COLO829 (cell line): ENCODE measurements around the gene PER3.

ENCODE experiments used
- DNase-seq: peaks from one replicate; pipeline ENCODE4 v3.0.0; 2012; ENCODE audit warnings: low spot score

Gene PER3

GRCh38 chr1:7839526-7839925 is 55.4 kb downstream of the PER3 start:
- no peak for DNase-seq

GRCh38 chr1:7842517-7842916 is 58.4 kb downstream of the PER3 start:
- no peak for DNase-seq

GRCh38 chr1:7845761-7846160 is 61.7 kb downstream of the PER3 start:
- no peak for DNase-seq

GRCh38 chr1:7846656-7847055 is 62.6 kb downstream of the PER3 start:
- no peak for DNase-seq

GRCh38 chr1:7847599-7847998 is 63.5 kb downstream of the PER3 start:
- no peak for DNase-seq

GRCh38 chr1:7850786-7851185 is 66.7 kb downstream of the PER3 start:
- no peak for DNase-seq

- no peak for DNase-seq
These were observed 69.0 kb downstream of the PER3 start, which contains the start of gene UTS2 for GRCh38 chr1:7852804-7853683. Gene UTS2, minus strand, starts transcription at chr1:7853065. Its CDS starts 62 bp downstream, at chr1:7853003.

- DNase-seq, result no peak
These were observed 69.6 kb downstream of the PER3 start for GRCh38 chr1:7853684-7854026.

GRCh38 chr1:7856345-7856744 is 72.3 kb downstream of the PER3 start:
- DNase-seq, result no peak

GRCh38 chr1:7857000-7857399 is 72.9 kb downstream of the PER3 start:
- DNase-seq, result no peak

- DNase-seq, result no peak
These were observed 73.9 kb downstream of the PER3 start for GRCh38 chr1:7857985-7858384.

GRCh38 chr1:7859406-7859805 is 75.3 kb downstream of the PER3 start:
- no peak for DNase-seq

GRCh38 chr1:7860130-7860529 is 76.0 kb downstream of the PER3 start:
- DNase-seq, result no peak

GRCh38 chr1:7861452-7861851 is 77.4 kb downstream of the PER3 start:
- DNase-seq, result no peak

- no peak for DNase-seq
These were observed 78.3 kb downstream of the PER3 start for GRCh38 chr1:7862211-7863060.

- DNase-seq, result no peak
These were observed 79.8 kb downstream of the PER3 start for GRCh38 chr1:7863756-7864328.

- DNase-seq, result no peak
These were observed 81.9 kb downstream of the PER3 start for GRCh38 chr1:7865978-7866377.

- DNase-seq, result no peak
These were observed 84.1 kb downstream of the PER3 start for GRCh38 chr1:7868070-7868780.

- DNase-seq, result no peak
These were observed 85.2 kb downstream of the PER3 start for GRCh38 chr1:7869136-7869920.

GRCh38 chr1:7871136-7871535 is 87.0 kb downstream of the PER3 start:
- DNase-seq, result no peak
